Loucy (cell line): Measurements from ENCODE around the gene CTNNA2.

ENCODE experiments used
- H2AFZ ChIP-seq: fragments of 200-600 bp; sonication (generic); 2 replicates; pipeline ENCODE4 v1.6.0; 2016; ENCODE audit warnings: antibody characterized with exemption, mild to moderate bottlenecking, low read length, moderate library complexity
- H3F3A ChIP-seq: fragments of 200-600 bp; 2 replicates; pipeline ENCODE4 v1.6.0; 2016; ENCODE audit warnings: antibody characterized with exemption, low read depth, mild to moderate bottlenecking
- H3K27me3 ChIP-seq: fragments of 200-600 bp; sonication (generic); 2 replicates; pipeline ENCODE4 v1.6.1; 2014; ENCODE audit warnings: low read length, mild to moderate bottlenecking; ENCODE audit not compliant: insufficient read depth, poor library complexity, severe bottlenecking
- H3K36me3 ChIP-seq: fragments of 200-600 bp; sonication (generic); 2 replicates; pipeline ENCODE4 v1.6.1; 2016; ENCODE audit warnings: low read length; ENCODE audit not compliant: insufficient read depth
- H3K4me1 ChIP-seq: fragments of 200-600 bp; sonication (generic); 2 replicates; pipeline ENCODE4 v1.5.1; 2014; ENCODE audit warnings: low read length, mild to moderate bottlenecking; ENCODE audit not compliant: insufficient read depth, poor library complexity, severe bottlenecking
- H3K4me2 ChIP-seq: fragments of 200-600 bp; sonication (generic); 2 replicates; pipeline ENCODE4 v1.6.0; 2014; ENCODE audit warnings: antibody characterized with exemption, low read length, low read depth, mild to moderate bottlenecking; ENCODE audit not compliant: poor library complexity, severe bottlenecking
- H3K4me3 ChIP-seq: fragments of 200-600 bp; sonication (generic); 2 replicates; pipeline ENCODE4 v1.5.1; 2014; ENCODE audit warnings: low read length, mild to moderate bottlenecking, mixed read lengths; ENCODE audit not compliant: poor library complexity, severe bottlenecking
- H3K79me2 ChIP-seq: fragments of 200-600 bp; sonication (generic); 2 replicates; pipeline ENCODE4 v1.6.1; 2014; ENCODE audit warnings: low read length; ENCODE audit not compliant: insufficient read depth
- H3K9ac ChIP-seq: fragments of 200-600 bp; sonication (generic); 2 replicates; pipeline ENCODE4 v1.6.0; 2014; ENCODE audit warnings: mild to moderate bottlenecking, low read depth, low read length, moderate library complexity; ENCODE audit not compliant: poor library complexity, severe bottlenecking
- H3K9me2 ChIP-seq: fragments of 200-600 bp; sonication (generic); replicated peaks from 2 replicates; pipeline ENCODE4 v1.6.1; 2016; ENCODE audit warnings: low read depth, low read length, mixed read lengths
- H3K9me3 ChIP-seq: fragments of 200-600 bp; sonication (generic); 2 replicates; pipeline ENCODE4 v1.6.1; 2014; ENCODE audit warnings: mild to moderate bottlenecking, antibody characterized with exemption, low read length, low read depth; ENCODE audit not compliant: insufficient read depth
- H4K20me1 ChIP-seq: fragments of 200-600 bp; sonication (generic); 2 replicates; pipeline ENCODE4 v1.6.0; 2014; ENCODE audit warnings: antibody characterized with exemption, low read length, mild to moderate bottlenecking; ENCODE audit not compliant: insufficient read depth, poor library complexity, severe bottlenecking
- EZH2phosphoT487 ChIP-seq: fragments of 200-600 bp; IDR thresholded peaks from 2 replicates; pipeline ENCODE4 v1.6.1; 2018; ENCODE audit warnings: antibody characterized with exemption, mild to moderate bottlenecking, moderate library complexity, borderline replicate concordance
- TF ChIP-seq, protein P1 (sequence below): fragments of 200-600 bp; sonication (generic); conservative IDR thresholded peaks from 2 replicates; pipeline ENCODE4 v1.5.1; 2014; ENCODE audit warnings: mild to moderate bottlenecking, antibody characterized with exemption, low read length

The CTNNA2 gene

DNA sequence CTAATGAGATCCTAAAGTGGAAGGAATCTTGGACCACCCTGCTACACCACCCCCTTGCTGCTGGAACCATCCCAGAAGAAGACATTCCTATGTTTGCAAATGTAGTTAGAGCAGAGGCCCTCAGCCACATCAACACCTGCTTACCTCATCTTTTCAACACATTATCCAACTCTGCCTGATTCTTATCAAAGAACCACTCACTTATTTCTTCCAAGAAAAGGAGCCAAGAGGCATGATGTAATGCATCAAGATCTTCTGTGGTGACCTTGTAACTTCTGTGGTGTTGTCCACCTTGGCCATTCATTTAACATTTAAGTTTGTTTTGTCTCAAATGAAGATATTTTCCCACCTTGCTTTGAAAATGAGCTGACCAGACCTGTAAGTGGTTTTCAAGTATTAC lies 338.1 kb downstream of the CTNNA2 start:
- Histone ChIP-seq H3K4me2 (no peak overlapping the region), H3K4me3 (no peak overlapping the region), H4K20me1 (no peaks in the 10 kb centered on the region), H3K36me3 (no peaks in the 10 kb centered on the region), H2AFZ (no peak overlapping the region), H3K9me3 (no peaks in the 10 kb centered on the region), H3K27me3 (no peaks in the 10 kb centered on the region), H3K4me1 (no peaks in the 10 kb centered on the region), H3K9me2 (no peaks in the 10 kb centered on the region), H3K9ac (no peak overlapping the region), H3F3A (no peaks in the 10 kb centered on the region), H3K79me2 (no peaks in the 10 kb centered on the region)
- TF ChIP-seq EZH2phosphoT487 = no peak

DNA sequence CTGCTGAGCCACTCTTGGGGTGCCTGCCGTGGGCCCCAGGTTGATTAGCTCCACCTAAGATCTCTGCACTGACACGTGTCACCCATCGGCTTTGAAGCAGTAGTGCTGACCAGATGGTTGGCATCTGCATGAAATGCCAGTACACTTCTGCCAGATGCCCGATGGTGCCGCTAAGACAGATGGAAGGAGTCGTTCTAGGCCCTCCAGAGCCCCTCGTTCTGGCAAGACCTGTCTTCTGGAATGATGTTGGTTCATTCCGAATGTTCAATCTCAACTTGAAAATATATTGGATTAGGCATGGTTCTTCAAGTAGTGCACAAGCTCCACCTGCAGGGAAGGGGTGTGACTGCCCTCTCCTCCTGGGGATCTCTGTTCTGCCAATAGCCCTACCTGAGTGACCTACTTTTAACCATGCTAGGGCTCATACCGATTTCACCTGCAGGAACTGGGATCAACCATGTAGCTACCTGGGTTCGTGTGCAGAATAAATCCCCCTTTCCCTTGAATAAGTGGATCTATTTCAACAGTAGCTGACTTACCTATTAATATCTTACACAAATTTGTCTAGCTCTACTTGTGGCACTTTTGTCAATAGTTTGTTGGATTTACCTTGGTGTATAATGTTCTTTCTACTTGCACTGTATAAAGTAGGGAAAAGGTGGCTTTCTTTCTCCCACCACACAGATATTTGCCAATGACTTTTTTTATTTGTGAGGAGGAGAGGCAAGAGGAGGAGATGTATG lies 342.6 kb downstream of the CTNNA2 start:
- H3K4me3 ChIP-seq = no peak overlapping the region
- no peak overlapping the region for H3K9ac ChIP-seq
- no peaks in the 10 kb centered on the region for H4K20me1 ChIP-seq
- no peaks in the 10 kb centered on the region for H3K9me2 ChIP-seq
- no peaks in the 10 kb centered on the region for H3F3A ChIP-seq
- no peaks in the 10 kb centered on the region for H3K4me1 ChIP-seq
- H3K4me2 ChIP-seq = no peak overlapping the region
- no peaks in the 10 kb centered on the region for H3K36me3 ChIP-seq
- no peaks in the 10 kb centered on the region for H3K79me2 ChIP-seq
- no peaks in the 10 kb centered on the region for H3K9me3 ChIP-seq
- no peaks in the 10 kb centered on the region for H3K27me3 ChIP-seq
- H2AFZ ChIP-seq = no peak overlapping the region
- TF ChIP-seq, protein P1, sequence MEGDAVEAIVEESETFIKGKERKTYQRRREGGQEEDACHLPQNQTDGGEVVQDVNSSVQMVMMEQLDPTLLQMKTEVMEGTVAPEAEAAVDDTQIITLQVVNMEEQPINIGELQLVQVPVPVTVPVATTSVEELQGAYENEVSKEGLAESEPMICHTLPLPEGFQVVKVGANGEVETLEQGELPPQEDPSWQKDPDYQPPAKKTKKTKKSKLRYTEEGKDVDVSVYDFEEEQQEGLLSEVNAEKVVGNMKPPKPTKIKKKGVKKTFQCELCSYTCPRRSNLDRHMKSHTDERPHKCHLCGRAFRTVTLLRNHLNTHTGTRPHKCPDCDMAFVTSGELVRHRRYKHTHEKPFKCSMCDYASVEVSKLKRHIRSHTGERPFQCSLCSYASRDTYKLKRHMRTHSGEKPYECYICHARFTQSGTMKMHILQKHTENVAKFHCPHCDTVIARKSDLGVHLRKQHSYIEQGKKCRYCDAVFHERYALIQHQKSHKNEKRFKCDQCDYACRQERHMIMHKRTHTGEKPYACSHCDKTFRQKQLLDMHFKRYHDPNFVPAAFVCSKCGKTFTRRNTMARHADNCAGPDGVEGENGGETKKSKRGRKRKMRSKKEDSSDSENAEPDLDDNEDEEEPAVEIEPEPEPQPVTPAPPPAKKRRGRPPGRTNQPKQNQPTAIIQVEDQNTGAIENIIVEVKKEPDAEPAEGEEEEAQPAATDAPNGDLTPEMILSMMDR = no peak
- TF ChIP-seq EZH2phosphoT487 = no peak

DNA sequence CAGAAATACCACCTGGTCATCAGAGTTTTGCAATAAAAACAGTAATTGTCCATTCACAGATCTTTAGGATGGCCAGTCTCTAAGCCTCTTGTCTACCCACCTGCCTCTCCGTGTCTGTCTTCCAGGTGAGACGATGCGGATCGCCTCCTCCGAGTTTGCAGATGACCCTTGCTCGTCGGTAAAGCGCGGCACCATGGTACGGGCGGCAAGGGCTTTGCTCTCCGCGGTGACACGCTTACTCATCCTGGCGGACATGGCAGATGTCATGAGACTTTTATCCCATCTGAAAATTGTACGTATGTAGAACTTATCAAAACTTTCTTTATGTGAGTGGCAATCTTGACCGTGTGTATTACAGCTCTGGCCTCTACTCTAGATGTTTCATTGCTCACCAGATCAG lies 345.0 kb downstream of the CTNNA2 start:
- TF ChIP-seq, protein P1 = no peak
- TF ChIP-seq EZH2phosphoT487 = no peak
- Histone ChIP-seq H3K9ac (no peak overlapping the region), H3K27me3 (no peaks in the 10 kb centered on the region)

More for the DNA sequence above, 345.0 kb downstream of the CTNNA2 start:
- no peak overlapping the region for H3K4me3 ChIP-seq
- H3K4me1 ChIP-seq = no peaks in the 10 kb centered on the region
- no peaks in the 10 kb centered on the region for H3K36me3 ChIP-seq
- H3F3A ChIP-seq = no peaks in the 10 kb centered on the region
- H3K4me2 ChIP-seq = no peak overlapping the region
- H3K9me3 ChIP-seq = no peaks in the 10 kb centered on the region
- no peak overlapping the region for H2AFZ ChIP-seq
- H3K79me2 ChIP-seq = no peaks in the 10 kb centered on the region
- no peaks in the 10 kb centered on the region for H3K9me2 ChIP-seq
- no peaks in the 10 kb centered on the region for H4K20me1 ChIP-seq
